K562 (cell line): ENCODE data around the gene CHSY1. TPM values are rescaled to one million over a fixed set of nuclear protein-coding genes. Genes with fewer than 3 reads are reported as not detected.

ENCODE experiments used
- CHD4 ChIP-seq: fragments of 200-600 bp; sonication (generic); IDR thresholded peaks from 3 replicates; pipeline ENCODE4 v1.6.1; 2012; ENCODE audit warnings: low read depth, mild to moderate bottlenecking, mixed read lengths, low read length, inconsistent platforms; ENCODE audit not compliant: insufficient read depth, insufficient replicate concordance, poor library complexity, severe bottlenecking
- DACH1 ChIP-seq: fragments of 450-650 bp; IDR thresholded peaks from 2 replicates; pipeline ENCODE4 v1.6.1; 2018; ENCODE audit not compliant: partially characterized antibody
- HOMEZ ChIP-seq: fragments of 250-450 bp; sonication (Bioruptor Pico); IDR thresholded peaks from 2 replicates; pipeline ENCODE4 v1.4.0; 2020; ENCODE audit warnings: mild to moderate bottlenecking, moderate library complexity
- JUN ChIP-seq, 2 experiments: sonication (generic) in 1 of 2; formaldehyde crosslinking in 1 of 2; IDR thresholded peaks; 2 replicates each; pipeline versions ENCODE4 v1.6.1 to v1.8.0; 2012 to 2022; ENCODE audit warnings: borderline replicate concordance in 2 of 2, mild to moderate bottlenecking in 2 of 2, improper control_type of control experiment in 1 of 2, low read depth in 1 of 2, low read length in 1 of 2, missing genetic modification reagents in 1 of 2
- KDM5B ChIP-seq: fragments of 200-600 bp; sonication (generic); IDR thresholded peaks from 2 replicates; pipeline ENCODE4 v1.6.1; 2012; ENCODE audit warnings: low read depth, mild to moderate bottlenecking, moderate library complexity, low read length, control low read depth, inconsistent platforms; ENCODE audit not compliant: insufficient replicate concordance
- MBD2 ChIP-seq: sonication (generic); IDR thresholded peaks from 2 replicates; pipeline ENCODE4 v1.6.1; 2016; ENCODE audit warnings: low read depth, borderline replicate concordance
- MCM2 ChIP-seq: fragments of 450-650 bp; IDR thresholded peaks from 2 replicates; pipeline ENCODE4 v1.6.1; 2017; ENCODE audit warnings: low read depth, mild to moderate bottlenecking
- MYNN ChIP-seq, 2 experiments: sonication (generic); formaldehyde crosslinking in 1 of 2; IDR thresholded peaks; 2 replicates each; pipeline versions ENCODE4 v1.5.0 to v1.6.1; 2016 to 2020; ENCODE audit warnings: antibody characterized with exemption in 1 of 2, missing genetic modification reagents in 1 of 2
- NRF1 ChIP-seq, 2 experiments: fragments of 450-650 bp; IDR thresholded peaks in 1 of 2; conservative IDR thresholded peaks in 1 of 2; 2 replicates each; pipeline ENCODE4 v1.6.1; 2014; ENCODE audit warnings: mild to moderate bottlenecking in 2 of 2
- RAD21 ChIP-seq, 2 experiments: fragments of 250-450 bp in 1 of 2; fragments of 450-650 bp in 1 of 2; sonication (Bioruptor Pico) in 1 of 2; formaldehyde crosslinking in 1 of 2; IDR thresholded peaks in 1 of 2; conservative IDR thresholded peaks in 1 of 2; 2 replicates each; pipeline versions ENCODE4 v1.4.0 to v1.8.0; 2020 to 2022; ENCODE audit warnings: mild to moderate bottlenecking in 2 of 2, moderate library complexity in 1 of 2
- RB1 ChIP-seq: fragments of 450-650 bp; IDR thresholded peaks from 2 replicates; pipeline ENCODE4 v1.6.1; 2017; ENCODE audit warnings: low read depth, mild to moderate bottlenecking
- RCOR1 ChIP-seq, 2 experiments: IDR thresholded peaks; 2 replicates each; pipeline ENCODE4 v1.6.1; 2012; ENCODE audit warnings: low read depth in 2 of 2, low read length in 2 of 2, borderline replicate concordance in 1 of 2, improper control_type of control experiment in 1 of 2
- RFX5 ChIP-seq: IDR thresholded peaks from 2 replicates; pipeline ENCODE4 v1.6.1; 2011; ENCODE audit warnings: low read depth, mild to moderate bottlenecking, improper control_type of control experiment, low read length
- SAFB ChIP-seq: fragments of 200-400 bp; formaldehyde crosslinking; IDR thresholded peaks from 2 replicates; pipeline ENCODE4 v1.6.1; 2017; ENCODE audit warnings: low read depth, low read length, borderline replicate concordance
- SMARCE1 ChIP-seq: fragments of 450-650 bp; IDR thresholded peaks from 2 replicates; pipeline ENCODE4 v1.7.1; 2016; ENCODE audit warnings: mild to moderate bottlenecking
- SREBF1 ChIP-seq: fragments of 150-350 bp; IDR thresholded peaks from 2 replicates; pipeline ENCODE4 v1.6.1; 2014; ENCODE audit warnings: antibody characterized with exemption, low read depth, low read length, borderline replicate concordance
- SRSF3 ChIP-seq: fragments of 200-400 bp; formaldehyde crosslinking; IDR thresholded peaks from 2 replicates; pipeline ENCODE4 v1.6.1; 2016; ENCODE audit warnings: mild to moderate bottlenecking, low read length, moderate library complexity; ENCODE audit not compliant: insufficient read depth
- XRCC4 ChIP-seq: IDR thresholded peaks from one replicate; pipeline ENCODE4 v1.6.1; 2011; ENCODE audit not compliant: insufficient read depth, insufficient read length; ENCODE audit errors: extremely low read depth
- ZNF121 ChIP-seq: sonication (generic); formaldehyde crosslinking; conservative IDR thresholded peaks from 2 replicates; pipeline ENCODE4 v1.8.0; 2022; ENCODE audit warnings: missing genetic modification reagents
- ZNF253 ChIP-seq: fragments of 250-450 bp; sonication (Bioruptor Pico); conservative IDR thresholded peaks from 2 replicates; pipeline ENCODE4 v1.6.1; 2021; ENCODE audit warnings: mild to moderate bottlenecking
- ZNF347 ChIP-seq: fragments of 450-650 bp; formaldehyde crosslinking; IDR thresholded peaks from 2 replicates; pipeline ENCODE4 v1.4.0; 2020; ENCODE audit warnings: low read depth, mild to moderate bottlenecking, moderate library complexity
- polyA plus RNA-seq, 8 experiments: library from polyadenylated mRNA; depleted of rRNA in 4 of 8; stranded (reverse) in 5 of 8; unstranded in 3 of 8; fragments of >200 nt; fragmentation: Nextera tagmentation in 2 of 8; fragmentation: Illumina TruSeq in 1 of 8; extraction: Ambion mirVana in 2 of 8; extraction: Trizol in 1 of 8; gene quantifications; 2 replicates each; pipeline versions ENCODE4 v1.2.1 to v1.2.3, GENCODE V29; 2011 to 2014; ENCODE audit warnings: inconsistent platforms in 1 of 8, missing spikeins in 1 of 8
- total RNA-seq, 7 experiments: library from RNA; depleted of rRNA in 6 of 7; stranded (reverse); fragments of >200 nt in 6 of 7; fragmentation: Illumina TruSeq in 2 of 7; extraction: Trizol in 2 of 7; gene quantifications; 2 replicates each; pipeline versions ENCODE4 v1.2.1 to v1.2.3, GENCODE V29; 2011 to 2021; ENCODE audit warnings: low replicate concordance in 1 of 7
- TF ChIP-seq, protein P1 (sequence below): fragments of 450-650 bp; IDR thresholded peaks from 2 replicates; pipeline ENCODE4 v1.6.1; 2016; ENCODE audit warnings: missing biosample characterization, missing genetic modification characterization
- TF ChIP-seq, protein P2 (sequence below): fragments of 250-450 bp; sonication (Bioruptor Pico); IDR thresholded peaks from 2 replicates; pipeline ENCODE4 v1.5.0; 2020; ENCODE audit warnings: mild to moderate bottlenecking

Gene CHSY1
- total and polyA plus RNA-seq, 9 of the 15 experiments (the other 6 are each of a cell fraction or from before 2014, with no cell fraction given) = 7.0 to 16.4 (median 13.4) TPM

- TF ChIP-seq MBD2 (no peak), HOMEZ (no peak), RB1 (no peak), XRCC4 (no peak), DACH1 (no peak), JUN (IDR thresholded peaks at IDR 0.05; ENCODE audit: borderline replicate concordance, low read depth, low read length) (no peak), JUN (CRISPR knock-in tag; IDR thresholded peaks at IDR 0.05; ENCODE audit: borderline replicate concordance) (peak; percentile 56; the same call in 1 of the 2 replicates), KDM5B (no peak), SAFB (no peak), RAD21 (CRISPR knock-in tag; conservative IDR thresholded peaks at IDR 0.05 in 1 of 2, IDR thresholded peaks at IDR 0.05 in 1 of 2) (peak; percentile 95 to 98), SREBF1 (no peak), ZNF347 (CRISPR knock-in tag) (no peak), ZNF253 (CRISPR knock-in tag) (no peak), ZNF121 (CRISPR knock-in tag) (no peak), MYNN (IDR thresholded peaks at IDR 0.05) (no peak), MYNN (CRISPR knock-in tag; IDR thresholded peaks at IDR 0.05) (no peak), MCM2 (no peak), NRF1 (conservative IDR thresholded peaks at IDR 0.05 in 1 of 2, IDR thresholded peaks at IDR 0.05 in 1 of 2) (no peak), SRSF3 (no peak), CHD4 (no peak), RCOR1 (IDR thresholded peaks at IDR 0.05; ENCODE audit: borderline replicate concordance in 1 of 2, low read depth in 2 of 2, low read length in 2 of 2) (no peak), RFX5 (no peak), SMARCE1 (no peak)
- TF ChIP-seq, protein P1, sequence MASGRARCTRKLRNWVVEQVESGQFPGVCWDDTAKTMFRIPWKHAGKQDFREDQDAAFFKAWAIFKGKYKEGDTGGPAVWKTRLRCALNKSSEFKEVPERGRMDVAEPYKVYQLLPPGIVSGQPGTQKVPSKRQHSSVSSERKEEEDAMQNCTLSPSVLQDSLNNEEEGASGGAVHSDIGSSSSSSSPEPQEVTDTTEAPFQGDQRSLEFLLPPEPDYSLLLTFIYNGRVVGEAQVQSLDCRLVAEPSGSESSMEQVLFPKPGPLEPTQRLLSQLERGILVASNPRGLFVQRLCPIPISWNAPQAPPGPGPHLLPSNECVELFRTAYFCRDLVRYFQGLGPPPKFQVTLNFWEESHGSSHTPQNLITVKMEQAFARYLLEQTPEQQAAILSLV (tag) = no peak
- TF ChIP-seq, protein P2, sequence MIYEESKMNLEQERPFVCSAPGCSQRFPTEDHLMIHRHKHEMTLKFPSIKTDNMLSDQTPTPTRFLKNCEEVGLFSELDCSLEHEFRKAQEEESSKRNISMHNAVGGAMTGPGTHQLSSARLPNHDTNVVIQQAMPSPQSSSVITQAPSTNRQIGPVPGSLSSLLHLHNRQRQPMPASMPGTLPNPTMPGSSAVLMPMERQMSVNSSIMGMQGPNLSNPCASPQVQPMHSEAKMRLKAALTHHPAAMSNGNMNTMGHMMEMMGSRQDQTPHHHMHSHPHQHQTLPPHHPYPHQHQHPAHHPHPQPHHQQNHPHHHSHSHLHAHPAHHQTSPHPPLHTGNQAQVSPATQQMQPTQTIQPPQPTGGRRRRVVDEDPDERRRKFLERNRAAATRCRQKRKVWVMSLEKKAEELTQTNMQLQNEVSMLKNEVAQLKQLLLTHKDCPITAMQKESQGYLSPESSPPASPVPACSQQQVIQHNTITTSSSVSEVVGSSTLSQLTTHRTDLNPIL (CRISPR knock-in tag) = no peak
Measured at GRCh38 chr15:101258238-101259144, 6.6 kb upstream of the CHSY1 start (continued).
